ENCODE results near the gene UCKL1. TPM values are rescaled to one million over a fixed set of nuclear protein-coding genes. Genes with fewer than 3 reads are reported as not detected.

UCKL1 gene
- total RNA-seq, 1 donor from 2014 or later: 14.3 TPM

GRCh38 chr20:63895202-63895951 lies 60.8 kb downstream of the UCKL1 start:
- DNase-seq (ENCODE audit: low spot score in 2 of 2) (no peak), FAIRE-seq (no peak)

- FAIRE-seq (no peak), DNase-seq (ENCODE audit: low spot score in 2 of 2) (peak; percentile 100)
Observed at GRCh38 chr20:63894358-63895201, 61.6 kb downstream of the UCKL1 start, which contains the start of gene DNAJC5. Gene DNAJC5 (plus strand): TSS chr20:63895126. CDS start chr20:63928346, 33,220 bp downstream.

GRCh38 chr20:63893999-63894357 lies 62.2 kb downstream of the UCKL1 start:
- DNase-seq (ENCODE audit: low spot score in 2 of 2) (no peak), FAIRE-seq (no peak)

- DNase-seq (ENCODE audit: low spot score in 2 of 2): no peak
- no peak for FAIRE-seq
Observed at GRCh38 chr20:63892402-63892801, 63.8 kb downstream of the UCKL1 start.

- DNase-seq (ENCODE audit: low spot score in 2 of 2) (no peak), FAIRE-seq (no peak)
Observed at GRCh38 chr20:63891061-63892002, 64.9 kb downstream of the UCKL1 start.

- no peak for FAIRE-seq
Observed at GRCh38 chr20:63890616-63891015, 65.6 kb downstream of the UCKL1 start.

GRCh38 chr20:63890201-63890576 lies 66.0 kb downstream of the UCKL1 start:
- no peak for FAIRE-seq

More at GRCh38 chr20:63890616-63891015, 65.6 kb downstream of the UCKL1 start:
- no peak for DNase-seq (ENCODE audit: low spot score in 2 of 2)

More at GRCh38 chr20:63890201-63890576, 66.0 kb downstream of the UCKL1 start:
- no peak for DNase-seq (ENCODE audit: low spot score in 2 of 2)

Small RNAs within 50 kb of the gene (small RNA-seq; reads per million reads assigned to genes)
- gene MIR647: not detected
- not detected for gene MIR941-2
- not detected for gene MIR941-4
- gene MIR941-5: not detected
- 0.15 reads per million for gene RNU1-134P

Other genes with a start within 250 kb of the UCKL1 start
- 18.3 TPM for gene ARFRP1, start 248.4 kb downstream of the UCKL1 start, total RNA-seq
- gene ZGPAT, start 248.4 kb downstream of the UCKL1 start, total RNA-seq: 6.5 TPM
- 4.9 TPM for gene LIME1, start 219.8 kb downstream of the UCKL1 start, total RNA-seq
- 1.2 TPM for gene SLC2A4RG, start 216.6 kb downstream of the UCKL1 start, total RNA-seq
- 22.4 TPM for gene ZBTB46, start 125.2 kb downstream of the UCKL1 start, total RNA-seq
- gene ABHD16B, start 94.9 kb downstream of the UCKL1 start, total RNA-seq: not detected
- 22.4 TPM for gene TPD52L2, start 91.1 kb downstream of the UCKL1 start, total RNA-seq
- gene DNAJC5, start 61.3 kb downstream of the UCKL1 start, total RNA-seq: 102 TPM
- 15.9 TPM for gene ZNF512B, start 13.5 kb upstream of the UCKL1 start, total RNA-seq
- gene SAMD10, start 23.2 kb upstream of the UCKL1 start, total RNA-seq: 5.7 TPM
- 81.9 TPM for gene PRPF6, start 24.7 kb upstream of the UCKL1 start, total RNA-seq
- gene C20orf204, start 79.8 kb upstream of the UCKL1 start, total RNA-seq: 1.2 TPM
- 0.41 TPM for gene SOX18, start 93.2 kb upstream of the UCKL1 start, total RNA-seq
- gene TCEA2, start 106.8 kb upstream of the UCKL1 start, total RNA-seq: 36.7 TPM
- 7.7 TPM for gene RGS19, start 123.1 kb upstream of the UCKL1 start, total RNA-seq
- 13.5 TPM for gene OPRL1, start 123.7 kb upstream of the UCKL1 start, total RNA-seq
- gene LKAAEAR1, start 128.0 kb upstream of the UCKL1 start, total RNA-seq: 2.9 TPM
- gene NPBWR2, start 151.1 kb upstream of the UCKL1 start, total RNA-seq: 0.41 TPM
- 6.9 TPM for gene MYT1, start 208.0 kb upstream of the UCKL1 start, total RNA-seq

Measured in frontal cortex (tissue), 4 donors.